Medulla oblongata (tissue), 1 donor: ENCODE measurements around the gene RIMKLB.
A peak's percentile ranks its signal among the peaks of the same experiment; 100 is the strongest.
"Not testable (repeated sequence)": the region's sequence is repeated elsewhere in the genome, so short reads cannot be mapped to it uniquely, and the experiment has no call there.

Source experiments
- DNase-seq: peaks from one replicate; pipeline ENCODE4 v3.0.0-alpha.2; 2015; ENCODE audit errors: extremely low spot score

RIMKLB gene

DNA sequence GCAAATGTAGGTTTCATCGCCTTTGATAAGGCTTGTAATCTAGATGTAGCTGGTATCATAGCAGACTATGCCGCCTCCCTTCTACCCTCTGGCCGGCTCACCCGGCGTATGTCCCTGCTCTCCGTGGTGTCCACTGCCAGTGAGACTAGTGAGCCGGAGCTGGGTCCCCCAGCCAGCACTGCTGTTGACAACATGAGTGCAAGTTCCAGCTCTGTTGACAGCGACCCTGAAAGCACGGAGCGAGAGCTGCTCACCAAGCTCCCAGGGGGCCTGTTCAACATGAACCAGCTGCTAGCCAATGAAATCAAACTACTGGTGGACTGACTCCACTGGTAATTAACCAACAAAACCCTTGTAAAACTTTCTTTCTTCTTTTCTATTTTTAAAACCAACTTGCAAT, 75.7 kb downstream of the RIMKLB start:
- no peak for DNase-seq

DNA sequence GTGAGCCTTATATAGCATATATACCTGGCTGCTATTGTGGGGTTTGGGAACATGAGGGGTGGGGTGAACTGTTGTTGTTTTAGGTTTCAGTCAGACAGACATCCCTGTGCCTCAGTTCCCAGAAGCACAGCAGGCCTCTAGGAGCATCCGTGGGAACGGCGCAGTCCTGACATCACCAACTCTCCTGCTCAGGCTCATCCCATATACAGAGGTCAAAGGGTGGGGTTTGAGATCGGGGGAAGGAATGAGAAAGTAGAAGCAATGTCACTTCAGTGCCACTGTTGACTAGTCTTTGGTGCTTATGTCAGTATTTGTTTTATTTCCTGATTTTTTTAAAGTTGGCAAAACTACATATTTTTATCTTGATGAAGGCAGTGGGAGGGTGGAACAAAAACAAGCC, 81.5 kb downstream of the RIMKLB start:
- DNase-seq = no peak

DNA sequence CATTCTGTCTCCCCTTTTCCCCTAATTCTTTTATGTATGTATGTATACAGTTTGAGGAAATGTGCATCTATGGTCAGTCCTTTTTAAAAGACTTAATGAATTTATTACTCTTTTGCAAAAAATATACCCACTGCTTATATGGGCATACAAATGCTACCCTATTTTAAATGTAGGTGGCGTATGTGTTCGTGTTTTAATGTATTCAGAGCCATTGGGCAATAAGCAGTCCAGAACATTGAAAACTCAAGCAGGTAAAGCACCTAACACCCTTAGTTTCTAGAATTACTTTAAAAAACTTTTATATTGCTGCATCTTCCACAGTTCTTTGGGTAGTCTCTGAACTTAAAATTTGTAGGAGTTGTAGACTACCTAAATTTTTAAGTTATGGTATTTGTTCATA, 82.1 kb downstream of the RIMKLB start:
- no peak for DNase-seq

DNA sequence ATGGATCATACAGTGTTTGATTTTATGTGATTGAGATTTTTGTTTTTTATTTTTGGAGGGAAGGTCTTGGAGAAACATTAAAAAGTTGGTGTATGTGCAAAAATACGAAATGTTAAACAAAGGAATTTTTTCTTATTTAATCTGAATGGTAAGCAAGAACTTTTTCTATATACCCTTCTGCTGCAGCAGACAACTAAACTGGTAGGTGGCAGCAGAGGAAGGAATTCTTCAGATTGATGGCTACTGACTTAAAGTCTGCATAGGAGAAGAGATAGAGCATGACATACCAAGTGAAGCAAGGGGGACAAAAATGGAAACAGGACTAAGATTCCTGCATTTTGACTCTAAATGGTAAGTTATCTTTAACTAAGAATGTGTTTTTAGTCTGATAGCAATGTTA, 82.6 kb downstream of the RIMKLB start:
- peak; percentile 43 for DNase-seq

- no peak for DNase-seq
These were observed 83.8 kb downstream of the RIMKLB start for GRCh38 chr12:8781381-8782127.

- DNase-seq = no peak
These were observed 86.6 kb downstream of the RIMKLB start for GRCh38 chr12:8784290-8784888.

DNA sequence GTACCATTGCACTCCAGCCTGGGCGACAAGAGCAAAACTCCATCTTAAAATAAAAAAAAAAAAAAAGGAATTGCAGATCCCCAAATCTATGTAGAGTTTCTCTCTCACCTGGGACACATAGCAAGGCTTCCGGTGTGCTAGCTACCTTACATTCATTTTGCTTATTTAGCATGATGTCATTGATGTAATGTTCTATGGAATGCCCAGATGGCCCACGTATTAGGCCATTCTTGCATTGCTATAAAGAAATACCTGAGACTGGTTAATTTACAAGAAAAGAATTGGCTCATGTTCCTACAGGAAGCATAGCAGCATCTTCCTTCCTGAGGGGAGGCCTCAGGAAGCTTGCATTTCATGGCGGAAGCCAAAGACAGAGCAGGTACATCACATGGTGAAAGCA, 87.7 kb downstream of the RIMKLB start:
- no peak for DNase-seq

DNA sequence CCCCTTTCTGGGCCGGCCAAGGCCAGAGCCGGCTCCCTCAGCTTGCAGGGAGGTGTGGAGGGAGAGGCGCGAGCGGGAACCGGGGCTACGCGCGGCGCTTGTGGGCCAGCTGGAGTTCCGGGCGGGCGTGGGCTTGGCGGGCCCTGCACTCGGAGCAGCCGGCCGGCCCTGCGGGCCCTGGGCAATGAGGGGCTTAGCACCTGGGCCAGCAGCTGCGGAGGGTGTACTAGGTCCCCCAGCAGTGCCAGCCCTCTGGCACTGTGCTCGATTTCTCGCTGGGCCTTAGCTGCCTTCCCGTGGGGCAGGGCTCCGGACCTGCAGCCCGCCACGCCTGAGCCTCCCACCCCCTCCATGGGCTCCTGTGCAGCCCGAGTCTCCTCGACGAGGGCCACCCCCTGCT, 89.4 kb downstream of the RIMKLB start:
- not testable (repeated sequence) for DNase-seq

DNA sequence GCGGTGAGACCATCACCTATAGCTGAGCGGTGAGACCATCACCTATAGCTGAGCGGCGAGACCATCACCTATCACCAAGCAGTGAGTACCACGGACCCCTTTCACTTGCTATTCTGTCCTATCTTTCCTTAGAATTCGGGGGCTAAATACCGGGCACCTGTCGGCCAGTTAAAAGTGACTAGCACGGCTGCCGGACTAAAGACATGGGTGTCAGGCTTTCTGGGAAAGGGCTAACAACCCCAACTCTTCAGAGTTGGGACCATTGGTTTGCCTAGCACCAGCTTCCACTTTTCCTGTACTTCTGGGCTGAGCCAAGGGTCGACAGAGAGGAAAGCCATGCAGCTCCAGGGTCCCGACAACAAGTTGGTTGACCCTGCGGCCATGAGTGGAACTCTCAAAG, 90.9 kb downstream of the RIMKLB start:
- not testable (repeated sequence) for DNase-seq

- not testable (repeated sequence) for DNase-seq
These were observed 91.7 kb downstream of the RIMKLB start for GRCh38 chr12:8789341-8790013.

GRCh38 chr12:8793226-8793625, 95.4 kb downstream of the RIMKLB start:
- DNase-seq = not testable (repeated sequence)

DNA sequence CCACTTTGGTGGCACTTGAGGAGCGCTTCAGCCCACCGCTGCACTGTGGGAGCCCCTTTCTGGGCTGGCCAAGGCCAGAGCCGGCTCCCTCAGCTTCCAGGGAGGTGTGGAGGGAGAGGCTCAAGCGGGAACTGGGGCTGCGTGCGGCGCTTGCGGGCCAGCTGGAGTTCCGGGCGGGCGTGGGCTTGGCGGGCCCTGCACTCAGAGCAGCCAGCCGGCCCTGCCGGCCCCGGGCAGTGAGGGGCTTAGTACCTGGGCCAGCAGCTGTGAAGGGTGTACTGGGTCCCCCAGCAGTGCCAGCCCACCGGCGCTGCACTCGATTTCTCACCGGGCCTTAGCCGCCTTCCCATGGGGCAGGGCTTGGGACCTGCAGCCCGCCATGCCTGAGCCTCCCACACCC, 96.8 kb downstream of the RIMKLB start:
- DNase-seq = not testable (repeated sequence)

DNA sequence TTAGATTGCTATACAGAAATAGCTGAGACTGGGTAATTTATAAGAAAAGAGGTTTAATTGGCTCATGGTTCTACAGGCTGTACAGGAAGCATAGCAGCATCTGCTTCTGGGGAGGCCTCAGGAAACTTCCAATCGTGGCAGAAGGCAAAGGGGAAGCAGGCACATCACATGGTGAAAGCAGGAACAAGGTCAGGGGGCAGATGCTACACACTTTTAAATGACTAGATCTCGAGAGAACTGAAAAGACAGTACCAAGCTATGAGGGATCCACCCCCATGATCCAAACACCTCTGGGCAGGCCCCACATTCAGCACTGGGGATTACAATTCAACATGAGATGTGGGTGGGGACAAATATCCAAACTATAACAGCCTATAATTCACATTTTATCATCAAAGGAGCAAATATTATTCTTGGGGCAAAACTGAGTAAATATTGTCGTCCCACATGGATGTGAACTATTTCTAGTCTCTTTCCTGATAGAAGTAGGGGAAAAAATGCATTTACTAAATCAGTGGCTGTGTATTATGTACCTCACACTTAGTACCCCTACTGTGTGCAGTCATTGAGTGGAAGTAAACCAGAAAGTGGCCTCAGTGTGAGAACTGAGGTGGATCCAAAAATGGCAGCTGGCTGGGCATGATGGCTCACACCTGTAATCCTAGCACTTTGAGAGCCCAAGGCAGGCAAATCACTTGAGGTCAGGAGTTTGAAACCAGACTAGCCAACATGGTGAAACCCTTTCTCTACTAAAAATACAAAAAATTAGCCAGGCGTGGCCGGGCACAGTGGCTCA, 99.2 kb downstream of the RIMKLB start:
- DNase-seq = no peak

DNA sequence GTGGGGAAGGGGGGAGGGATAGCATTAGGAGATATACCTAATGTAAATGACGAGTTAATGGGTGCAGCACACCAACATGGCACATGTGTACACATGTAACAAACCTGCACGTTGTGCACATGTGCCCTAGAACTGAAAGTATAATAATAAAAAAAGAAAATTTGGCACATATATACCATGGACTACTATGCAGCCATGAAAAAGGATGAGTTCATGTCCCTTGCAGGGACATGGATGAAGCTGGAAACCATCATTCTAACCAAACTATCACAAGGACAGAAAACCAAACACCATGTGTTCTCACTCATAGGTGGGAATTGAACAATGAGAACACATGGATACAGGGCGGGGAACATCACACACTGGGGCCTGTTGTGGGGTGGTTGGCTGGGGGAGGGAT, 103.4 kb downstream of the RIMKLB start:
- not testable (repeated sequence) for DNase-seq

GRCh38 chr12:8804833-8805232, 107.0 kb downstream of the RIMKLB start:
- not testable (repeated sequence) for DNase-seq

- DNase-seq = not testable (repeated sequence)
These were observed 107.7 kb downstream of the RIMKLB start for GRCh38 chr12:8805487-8805886.

DNA sequence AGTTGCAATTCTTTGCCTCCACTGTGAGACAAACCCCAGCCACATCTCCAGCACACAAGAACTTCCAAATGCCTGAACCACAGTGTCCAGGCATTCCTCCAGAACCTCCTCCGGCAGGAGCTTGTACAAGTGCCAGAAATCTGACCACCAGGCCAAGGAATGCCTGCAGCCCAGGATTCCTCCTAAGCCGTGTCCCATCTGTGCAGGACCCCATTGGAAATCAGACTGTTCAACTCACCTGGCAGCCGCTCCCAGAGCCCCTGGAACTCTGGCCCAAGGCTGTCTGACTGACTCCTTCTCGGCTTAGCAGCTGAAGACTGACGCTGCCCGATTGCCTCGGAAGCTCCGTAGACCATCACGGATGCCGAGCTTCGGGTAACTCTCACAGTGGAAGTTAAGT, 109.3 kb downstream of the RIMKLB start:
- not testable (repeated sequence) for DNase-seq

DNA sequence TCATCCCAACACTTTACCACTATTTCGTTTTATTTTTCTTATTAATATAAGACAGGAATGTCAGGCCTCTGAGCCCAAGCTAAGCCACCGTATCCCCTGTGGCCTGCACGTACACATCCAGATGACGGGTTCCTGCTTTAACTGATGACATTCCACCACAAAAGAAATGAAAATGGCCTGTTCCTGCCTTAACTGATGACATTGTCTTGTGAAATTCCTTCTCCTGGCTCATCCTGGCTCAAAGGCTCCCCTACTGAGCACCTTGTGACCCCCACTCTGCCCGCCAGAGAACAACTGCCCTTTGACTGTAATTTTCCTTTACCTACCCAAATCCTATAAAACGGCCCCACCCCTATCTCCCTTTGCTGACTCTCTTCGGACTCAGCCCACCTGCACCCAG, 112.3 kb downstream of the RIMKLB start:
- DNase-seq = not testable (repeated sequence)

DNA sequence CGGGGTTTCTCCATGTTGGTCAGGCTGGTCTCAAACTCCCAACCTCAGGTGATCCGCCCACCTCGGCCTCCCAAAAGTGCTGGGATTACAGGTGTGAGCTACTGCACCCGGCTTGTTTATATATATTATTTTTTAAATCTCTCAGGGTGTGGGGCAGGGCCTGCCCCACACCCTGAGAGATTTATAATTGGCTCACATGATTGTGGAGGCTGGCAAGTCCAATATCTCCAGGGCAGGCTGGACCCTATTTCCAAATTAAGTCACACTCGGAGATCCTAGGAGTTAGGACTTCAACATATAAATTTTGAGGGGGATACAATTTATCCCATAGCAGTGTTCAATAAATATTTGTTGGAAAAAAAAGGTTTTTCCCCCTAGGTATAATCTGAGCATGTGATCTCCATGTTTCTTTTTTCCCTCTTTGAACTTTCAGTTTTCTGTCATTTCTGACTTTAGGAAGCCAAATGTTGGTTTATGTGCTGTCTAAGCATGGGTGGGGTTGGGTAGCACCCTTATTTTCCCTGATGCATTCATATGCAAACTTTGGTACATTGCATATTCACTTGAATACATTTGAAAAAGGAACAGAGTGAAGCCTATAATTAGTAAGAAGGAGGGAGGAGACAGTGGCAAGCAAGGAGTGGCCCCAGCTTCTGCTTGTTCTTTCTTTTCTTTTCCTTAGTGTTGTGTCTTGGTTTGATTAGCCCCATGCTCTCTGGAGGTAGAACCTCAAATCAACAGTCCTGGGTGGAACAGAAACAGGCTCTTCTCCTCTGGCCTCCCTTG, 116.0 kb downstream of the RIMKLB start:
- no peak for DNase-seq

GRCh38 chr12:8816448-8817050, 118.8 kb downstream of the RIMKLB start:
- DNase-seq = no peak

GRCh38 chr12:8817856-8818255, 120.1 kb downstream of the RIMKLB start:
- no peak for DNase-seq
